22Rv1 (cell line): ENCODE results near the gene KCNAB3.

Experiments
- ZFX ChIP-seq: fragments of 450-650 bp; IDR thresholded peaks from 2 replicates; pipeline ENCODE4 v1.6.1; 2017; ENCODE audit warnings: antibody characterized with exemption, borderline replicate concordance
- TF ChIP-seq, protein P1 (sequence below): fragments of 450-650 bp; IDR thresholded peaks from 2 replicates; pipeline ENCODE4 v1.5.1; 2017; ENCODE audit warnings: mild to moderate bottlenecking

DNA sequence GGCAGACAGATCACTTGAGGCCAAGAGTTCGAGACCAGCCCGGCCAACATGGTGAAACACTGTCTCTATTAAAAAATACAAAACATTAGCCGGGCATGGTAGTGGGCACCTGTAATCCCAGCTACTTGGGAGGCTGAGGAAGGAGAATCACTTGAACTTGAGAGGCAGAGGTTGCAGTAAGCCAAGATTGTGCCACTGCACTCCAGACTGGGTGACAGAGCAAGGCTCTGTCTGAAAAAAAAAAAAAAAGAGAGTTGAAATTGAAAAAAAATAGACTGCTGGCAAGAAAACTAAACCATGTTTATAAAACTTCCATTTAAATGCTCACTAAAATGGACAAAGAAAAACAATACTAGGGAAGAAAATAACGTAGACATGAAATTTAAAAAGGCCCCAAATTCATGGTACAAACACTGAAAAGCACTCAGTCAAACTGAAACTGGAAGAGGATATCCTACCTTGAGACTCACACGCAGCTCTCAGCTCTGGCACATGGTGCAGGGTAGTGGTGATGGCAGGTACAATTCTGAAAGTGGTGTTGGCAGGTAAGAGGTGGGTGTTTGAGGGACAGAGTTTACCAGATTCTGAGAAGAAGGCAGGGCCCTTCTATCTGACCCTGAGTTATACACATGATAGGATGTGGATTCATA is 21.6 kb upstream of the KCNAB3 start:
- TF ChIP-seq, protein P1, sequence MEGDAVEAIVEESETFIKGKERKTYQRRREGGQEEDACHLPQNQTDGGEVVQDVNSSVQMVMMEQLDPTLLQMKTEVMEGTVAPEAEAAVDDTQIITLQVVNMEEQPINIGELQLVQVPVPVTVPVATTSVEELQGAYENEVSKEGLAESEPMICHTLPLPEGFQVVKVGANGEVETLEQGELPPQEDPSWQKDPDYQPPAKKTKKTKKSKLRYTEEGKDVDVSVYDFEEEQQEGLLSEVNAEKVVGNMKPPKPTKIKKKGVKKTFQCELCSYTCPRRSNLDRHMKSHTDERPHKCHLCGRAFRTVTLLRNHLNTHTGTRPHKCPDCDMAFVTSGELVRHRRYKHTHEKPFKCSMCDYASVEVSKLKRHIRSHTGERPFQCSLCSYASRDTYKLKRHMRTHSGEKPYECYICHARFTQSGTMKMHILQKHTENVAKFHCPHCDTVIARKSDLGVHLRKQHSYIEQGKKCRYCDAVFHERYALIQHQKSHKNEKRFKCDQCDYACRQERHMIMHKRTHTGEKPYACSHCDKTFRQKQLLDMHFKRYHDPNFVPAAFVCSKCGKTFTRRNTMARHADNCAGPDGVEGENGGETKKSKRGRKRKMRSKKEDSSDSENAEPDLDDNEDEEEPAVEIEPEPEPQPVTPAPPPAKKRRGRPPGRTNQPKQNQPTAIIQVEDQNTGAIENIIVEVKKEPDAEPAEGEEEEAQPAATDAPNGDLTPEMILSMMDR: no peak
- TF ChIP-seq ZFX: no peak
